HG03139 (cell line): ENCODE data around the gene UCK1.
"Not testable (repeated sequence)": the region's sequence is repeated elsewhere in the genome, so short reads cannot be mapped to it uniquely, and the experiment has no call there.

Source experiments
- ATAC-seq: cut with Tn5 transposase; IDR thresholded peaks from one replicate; pipeline ENCODE4 v1.9.1; 2021; ENCODE audit not compliant: unreplicated experiment

Gene UCK1

DNA sequence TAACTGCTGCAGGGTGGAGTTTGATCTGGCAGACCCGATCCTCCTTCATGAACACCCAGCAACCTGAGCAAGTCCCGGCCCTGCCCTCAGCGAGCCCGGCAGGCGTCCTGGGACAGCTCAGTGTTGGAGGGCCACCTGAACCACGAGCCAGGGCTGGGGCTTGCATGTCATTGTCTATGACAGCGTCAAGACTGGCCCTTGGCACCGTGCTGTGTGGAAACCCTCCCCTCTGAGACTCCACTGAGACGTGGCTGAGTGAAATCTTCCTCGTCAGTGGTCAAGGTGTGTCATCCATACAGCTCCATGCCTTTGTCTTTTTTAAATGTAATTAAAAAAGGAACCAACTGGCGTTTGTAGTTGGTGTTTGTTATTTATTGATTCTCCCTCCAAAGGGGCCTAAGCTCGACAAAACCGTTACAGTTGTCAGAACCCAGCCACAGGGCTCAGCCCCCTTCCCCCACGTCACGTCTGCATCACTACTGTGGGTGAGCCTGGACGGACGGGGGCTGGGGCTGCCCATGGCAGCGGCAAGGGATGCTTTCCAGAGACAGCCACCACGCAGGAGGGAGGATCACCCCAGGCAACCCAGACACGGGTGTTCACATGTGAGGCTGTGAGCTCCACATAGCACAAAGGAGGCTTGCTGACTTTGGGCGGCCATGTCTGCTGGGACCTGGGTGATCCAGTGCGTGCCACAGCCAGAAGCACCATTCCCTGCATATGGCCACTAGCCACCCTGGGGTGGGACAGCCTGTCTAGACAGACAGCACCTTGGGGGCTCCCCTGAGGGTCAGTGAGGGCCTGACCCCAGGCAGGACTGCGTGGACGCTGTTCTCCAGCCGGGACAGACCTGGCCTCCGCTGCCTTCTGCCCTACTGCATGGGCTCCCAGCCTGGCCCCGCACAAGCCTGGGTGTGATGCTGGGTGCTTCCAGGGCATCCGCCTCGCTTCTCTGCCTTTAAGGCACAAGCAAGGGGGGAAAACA, 7.3 kb downstream of the UCK1 start:
- no peak for ATAC-seq

DNA sequence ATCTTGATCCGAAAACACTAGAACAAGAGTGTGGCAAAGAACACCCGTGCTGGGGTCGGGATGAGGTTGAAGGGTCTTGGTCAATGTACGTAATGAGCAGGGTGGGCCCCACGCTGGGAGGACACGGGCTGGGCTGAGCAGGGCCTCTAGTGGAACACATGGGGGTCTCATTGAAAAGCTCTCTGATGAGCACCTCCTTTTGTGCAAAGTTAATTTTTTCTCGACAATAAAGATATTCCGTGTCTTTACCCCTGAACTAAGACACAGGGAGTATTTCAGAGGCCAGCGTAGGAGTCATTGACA, 8.0 kb downstream of the UCK1 start:
- ATAC-seq: no peak

DNA sequence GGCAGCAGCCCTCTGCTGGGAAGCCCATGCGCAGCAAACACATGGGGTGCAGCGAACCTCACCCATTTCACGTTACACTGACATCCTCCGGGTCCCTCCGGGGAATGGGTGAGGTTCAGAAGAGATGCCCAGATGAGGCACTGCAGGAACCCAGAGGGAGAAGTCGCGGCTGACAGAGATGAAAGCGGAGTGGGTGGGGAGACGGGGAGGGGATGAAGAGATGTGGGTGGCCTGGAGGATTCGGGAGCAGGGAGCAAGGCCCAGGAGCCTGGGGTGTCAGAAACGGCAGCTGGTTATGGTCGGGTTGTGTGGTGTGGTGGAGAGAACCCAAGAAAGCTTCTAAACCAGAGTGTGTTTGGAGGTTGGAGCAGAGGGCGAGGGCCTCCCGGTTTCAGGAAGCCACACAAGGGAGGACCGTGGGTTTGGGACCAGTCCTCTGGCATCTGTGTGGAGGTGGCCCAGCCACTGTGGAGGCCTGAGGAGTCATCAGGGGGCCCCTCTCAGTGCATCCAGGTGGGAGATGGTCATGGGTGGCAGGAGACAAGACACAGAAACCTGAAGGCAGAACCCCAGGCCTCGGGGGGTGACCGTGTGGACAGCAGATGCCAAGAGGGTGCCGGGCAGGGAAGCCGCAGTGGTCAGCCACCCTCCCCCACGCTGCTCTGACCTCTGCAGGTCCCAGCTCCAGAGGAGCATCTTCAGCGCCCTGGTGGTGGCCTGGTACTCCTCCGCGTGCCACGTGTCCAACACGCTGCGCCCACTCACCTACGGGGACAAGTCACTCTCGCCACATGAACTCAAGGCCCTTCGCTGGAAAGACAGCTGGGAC, 8.6 kb downstream of the UCK1 start:
- no peak for ATAC-seq

DNA sequence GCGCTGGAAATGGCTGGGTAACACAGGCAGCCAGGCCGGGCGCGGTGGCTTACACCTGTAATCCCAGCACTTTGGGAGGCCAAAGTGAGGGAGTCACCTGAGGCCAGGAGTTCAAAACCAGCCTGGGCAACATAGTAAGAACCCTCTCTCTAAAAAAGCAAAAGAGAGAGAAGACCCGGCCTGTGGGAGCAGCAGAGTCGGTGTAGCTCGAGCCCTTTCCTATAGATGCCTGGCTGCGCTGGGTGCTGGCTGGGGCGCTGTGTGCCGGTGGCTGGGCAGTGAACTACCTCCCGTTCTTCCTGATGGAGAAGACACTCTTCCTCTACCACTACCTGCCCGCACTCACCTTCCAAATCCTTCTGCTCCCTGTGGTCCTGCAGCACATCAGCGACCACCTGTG, 9.2 kb downstream of the UCK1 start:
- ATAC-seq: no peak

DNA sequence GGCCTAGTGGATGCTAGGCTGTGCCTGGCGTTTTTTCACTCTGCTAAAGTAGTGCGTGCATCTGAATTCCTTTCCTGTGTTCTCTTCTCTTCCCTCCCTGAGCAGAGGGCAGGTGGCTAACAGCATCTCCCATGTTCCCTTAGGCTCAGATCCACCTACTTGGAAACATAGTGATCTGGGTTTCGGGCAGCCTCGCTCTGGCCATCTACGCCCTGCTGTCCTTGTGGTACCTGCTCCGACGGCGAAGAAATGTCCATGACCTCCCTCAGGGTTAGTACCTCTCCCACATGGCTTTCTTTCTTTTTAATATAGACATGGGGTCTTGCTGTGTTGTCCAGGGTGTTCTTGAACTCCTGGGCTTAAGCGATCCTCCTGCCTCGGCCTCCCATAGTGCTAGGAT, 9.9 kb downstream of the UCK1 start:
- ATAC-seq: no peak

DNA sequence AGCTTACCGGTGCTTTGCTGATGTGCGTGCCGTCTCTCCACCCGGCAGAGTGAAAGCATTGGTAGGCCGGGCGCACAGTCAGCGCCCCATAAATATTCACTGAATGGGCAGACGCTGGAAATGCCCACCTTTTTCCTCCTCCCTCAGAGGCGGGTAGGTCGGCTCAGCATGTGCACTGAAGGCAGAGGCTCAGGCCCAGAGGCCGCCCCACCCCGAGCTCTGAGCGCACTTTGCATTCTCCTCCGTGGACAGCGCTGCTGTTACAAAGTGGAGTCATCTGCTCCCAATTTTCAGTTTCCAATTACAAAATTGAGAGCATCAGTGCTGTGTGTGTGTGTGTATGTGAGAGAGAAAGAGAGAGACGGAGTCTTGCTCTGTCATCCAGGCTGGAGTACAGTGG, 10.6 kb downstream of the UCK1 start:
- ATAC-seq: no peak

DNA sequence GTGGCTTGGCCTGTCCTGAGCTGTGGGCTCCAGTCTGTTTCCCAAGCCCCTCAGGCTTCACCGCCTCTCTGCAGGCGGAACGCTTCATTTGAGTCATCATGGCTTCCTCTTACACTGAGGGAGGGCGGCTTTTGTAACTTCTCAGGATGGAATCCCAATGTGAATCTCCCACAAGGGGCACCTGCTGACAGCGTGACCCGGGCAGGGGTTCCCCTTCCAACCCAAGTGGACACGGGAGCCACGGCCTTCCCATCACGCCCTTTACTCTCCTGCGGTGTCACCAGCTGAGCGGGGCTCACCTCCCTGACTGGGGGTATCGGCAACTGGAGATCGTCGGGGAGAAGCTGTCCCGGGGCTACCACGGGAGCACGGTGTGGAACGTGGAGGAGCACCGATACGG, 12.5 kb downstream of the UCK1 start:
- no peak for ATAC-seq

DNA sequence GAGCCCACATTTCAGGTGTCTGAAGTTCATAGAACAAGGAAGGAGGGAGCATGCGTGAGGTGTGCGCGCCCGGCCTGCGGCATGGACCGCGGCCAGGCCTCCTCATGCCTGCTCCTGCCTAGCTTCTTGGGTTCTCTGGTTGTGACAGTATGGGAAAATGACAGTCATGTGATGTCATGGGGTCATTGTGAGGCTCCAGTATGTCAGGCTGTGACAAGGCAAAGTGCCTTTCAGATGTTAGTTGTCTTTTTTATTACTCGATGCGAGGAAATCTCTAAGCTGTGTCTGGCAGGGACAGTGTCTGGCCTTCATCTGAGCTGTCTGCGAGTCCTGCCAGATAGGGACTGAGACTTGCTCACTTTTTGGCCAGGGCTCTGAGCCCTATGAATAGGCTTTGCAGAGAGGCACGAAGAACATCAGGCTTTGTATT, 13.3 kb downstream of the UCK1 start:
- no peak for ATAC-seq

DNA sequence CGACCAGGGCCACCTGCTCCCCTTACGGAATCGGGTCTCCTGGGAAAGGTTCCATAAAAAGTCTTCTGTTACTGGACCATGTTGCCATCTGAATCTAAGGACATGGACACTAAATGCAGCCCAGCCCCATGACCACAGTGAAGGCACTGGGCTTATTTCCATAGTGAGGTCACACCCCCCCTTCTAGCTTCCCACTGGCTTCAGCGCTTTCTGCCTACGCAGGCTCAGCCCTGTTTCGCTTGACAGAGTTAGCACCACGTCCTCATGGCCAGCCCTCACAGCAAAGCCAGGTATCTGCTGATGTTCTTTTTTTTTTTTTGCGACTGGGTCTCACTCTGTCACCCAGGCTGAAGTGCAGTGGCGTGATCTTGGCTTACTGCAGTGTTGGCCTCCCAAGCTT, 14.1 kb downstream of the UCK1 start:
- no peak for ATAC-seq

DNA sequence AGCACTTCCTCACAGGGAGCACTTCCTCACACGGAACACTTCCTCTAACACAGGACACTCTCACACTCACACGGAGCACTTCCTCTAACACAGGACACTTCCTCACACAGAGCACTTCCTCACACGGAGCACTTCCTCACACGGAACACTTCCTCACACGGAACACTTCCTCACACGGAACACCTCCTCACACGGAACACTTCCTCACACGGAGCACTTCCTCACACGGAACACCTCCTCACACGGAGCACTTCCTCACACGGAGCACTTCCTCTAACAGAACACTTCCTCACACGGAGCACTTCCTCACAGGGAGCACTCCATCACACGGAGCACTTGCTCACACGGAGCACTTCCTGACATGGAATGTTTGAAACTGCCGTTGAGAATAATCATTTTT, 15.0 kb downstream of the UCK1 start:
- ATAC-seq: no peak

DNA sequence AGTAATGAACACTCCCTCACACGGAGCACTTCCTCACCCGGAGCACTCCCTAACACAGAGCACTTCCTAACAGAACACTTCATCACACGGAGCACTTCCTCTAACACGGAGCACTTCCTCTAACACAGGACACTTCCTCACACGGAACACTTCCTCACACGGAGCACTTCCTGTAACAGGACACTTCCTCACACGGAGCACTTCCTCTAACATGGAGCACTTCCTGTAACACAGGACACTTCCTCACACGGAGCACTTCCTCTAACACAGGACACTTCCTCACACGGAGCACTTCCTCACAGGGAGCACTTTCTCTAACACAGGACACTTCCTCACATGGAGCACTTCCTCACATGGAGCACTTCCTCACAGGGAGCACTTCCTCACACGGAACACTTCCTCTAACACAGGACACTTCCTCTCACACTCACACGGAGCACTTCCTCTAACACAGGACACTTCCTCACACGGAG, 15.5 kb downstream of the UCK1 start:
- not testable (repeated sequence) for ATAC-seq

DNA sequence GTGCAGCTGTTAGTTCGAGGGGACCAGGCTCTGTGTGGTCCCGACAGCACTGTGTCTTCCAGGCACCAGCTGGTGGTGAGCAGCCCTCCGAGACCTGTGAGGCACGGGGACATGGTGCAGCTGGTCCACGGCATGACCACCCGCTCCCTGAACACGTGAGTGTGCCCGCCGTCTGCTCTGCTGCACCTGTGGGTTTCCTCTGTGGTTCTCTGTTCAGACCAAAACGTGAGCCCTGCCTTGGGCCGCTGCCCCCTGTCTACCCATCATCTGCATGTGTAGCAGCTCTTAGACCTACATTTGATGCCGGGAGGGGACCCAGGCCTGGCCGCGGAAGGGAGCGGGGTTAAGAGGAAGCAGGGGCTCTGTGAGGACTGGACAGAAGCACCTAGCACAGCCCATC, 17.9 kb downstream of the UCK1 start:
- ATAC-seq: no peak

DNA sequence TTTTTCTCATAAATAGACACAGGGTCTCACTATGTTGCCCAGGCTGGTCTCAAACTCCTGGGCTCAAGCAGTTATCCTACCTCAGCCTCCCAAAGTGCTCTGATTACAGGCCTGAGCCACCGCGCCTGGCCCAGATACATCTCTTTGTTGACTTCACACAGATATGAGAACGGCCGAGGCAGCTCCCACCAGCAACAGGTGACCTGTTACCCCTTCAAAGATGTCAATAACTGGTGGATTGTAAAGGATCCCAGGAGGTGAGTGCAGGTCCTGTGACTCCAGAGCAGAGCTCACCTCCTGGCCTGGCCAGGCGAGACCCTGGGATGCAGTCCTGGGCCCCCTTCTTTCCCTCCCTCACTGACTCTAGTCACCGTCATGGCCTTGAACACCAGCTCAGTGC, 19.2 kb downstream of the UCK1 start:
- ATAC-seq: no peak

DNA sequence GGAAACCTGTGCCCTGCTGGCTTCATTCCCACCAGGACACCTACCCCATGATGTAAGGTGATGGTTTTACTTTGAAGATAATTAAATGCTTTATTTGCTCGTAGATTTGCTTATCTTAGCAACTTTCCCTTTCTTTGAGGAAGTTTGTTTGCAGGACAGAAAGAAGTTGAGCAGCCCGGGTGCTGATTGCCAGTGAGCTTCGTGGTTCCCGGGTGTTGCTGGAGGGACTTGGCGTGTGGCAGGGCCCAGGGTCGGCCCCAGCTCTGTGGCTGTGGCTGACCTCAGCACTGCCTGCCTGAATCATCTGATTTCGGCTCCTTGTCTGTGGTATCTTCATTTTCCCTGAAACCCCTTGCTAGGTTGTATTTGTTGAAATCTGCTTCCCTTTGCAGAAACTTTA, 19.6 kb downstream of the UCK1 start:
- ATAC-seq: no peak

DNA sequence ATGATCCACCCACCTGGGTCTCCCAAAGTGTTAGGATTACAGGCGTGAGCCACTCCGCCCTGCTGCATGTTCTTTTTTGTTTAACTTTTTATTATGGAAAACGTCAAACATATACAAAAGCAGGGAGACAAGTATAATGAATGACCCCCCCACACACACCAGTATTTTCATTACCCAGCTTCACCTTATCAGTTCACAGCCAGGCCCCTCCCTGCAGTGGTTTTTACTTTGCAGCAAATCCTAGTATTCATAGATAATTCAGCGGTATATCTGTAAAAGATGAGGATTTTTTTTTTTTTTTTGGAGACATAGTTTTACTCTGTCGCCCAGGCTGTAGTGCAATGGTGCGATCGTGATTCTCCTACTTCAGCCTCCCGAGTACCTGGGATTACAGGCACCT, 26.1 kb downstream of the UCK1 start:
- ATAC-seq: no peak

DNA sequence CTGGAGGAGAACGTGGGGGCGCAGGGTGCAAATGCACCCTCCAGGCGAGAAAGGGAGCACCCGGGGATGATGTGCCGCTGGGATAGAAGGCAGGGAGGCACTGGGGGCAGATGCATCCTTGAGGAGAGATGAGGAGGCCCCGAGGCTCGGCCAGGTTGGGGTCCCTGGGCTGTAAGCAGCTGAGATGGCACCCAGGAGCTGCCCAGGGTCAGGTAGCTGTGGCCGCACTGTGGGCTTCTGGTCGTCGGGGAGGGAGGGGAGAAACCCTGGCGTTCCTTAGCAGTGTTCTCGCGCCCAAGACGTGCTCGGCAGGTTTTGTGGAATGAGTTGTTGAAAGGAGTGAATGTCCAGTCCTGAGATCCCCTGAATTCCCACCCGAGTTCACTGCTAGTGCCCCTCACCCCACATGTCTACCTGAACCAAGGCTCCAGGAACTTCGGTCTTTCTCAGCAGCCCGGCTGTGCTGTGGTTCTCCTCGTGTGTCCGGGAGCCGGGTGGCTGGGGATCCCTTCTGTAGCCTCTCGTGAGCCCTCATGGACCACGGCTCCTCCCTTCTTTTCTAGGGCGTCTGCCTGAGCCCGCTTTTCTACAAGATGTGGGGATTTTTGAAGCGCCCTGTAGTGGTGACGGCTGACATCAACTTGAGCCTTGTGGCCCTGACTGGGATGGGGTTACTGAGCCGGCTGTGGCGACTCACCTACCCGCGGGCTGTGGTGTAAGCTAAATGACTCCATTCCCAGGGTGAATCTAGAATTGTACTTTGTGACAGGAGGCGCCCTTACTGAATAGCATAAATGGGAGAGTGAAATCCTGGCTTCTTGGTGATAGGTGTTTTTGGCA, 27.2 kb downstream of the UCK1 start:
- ATAC-seq: no peak

DNA sequence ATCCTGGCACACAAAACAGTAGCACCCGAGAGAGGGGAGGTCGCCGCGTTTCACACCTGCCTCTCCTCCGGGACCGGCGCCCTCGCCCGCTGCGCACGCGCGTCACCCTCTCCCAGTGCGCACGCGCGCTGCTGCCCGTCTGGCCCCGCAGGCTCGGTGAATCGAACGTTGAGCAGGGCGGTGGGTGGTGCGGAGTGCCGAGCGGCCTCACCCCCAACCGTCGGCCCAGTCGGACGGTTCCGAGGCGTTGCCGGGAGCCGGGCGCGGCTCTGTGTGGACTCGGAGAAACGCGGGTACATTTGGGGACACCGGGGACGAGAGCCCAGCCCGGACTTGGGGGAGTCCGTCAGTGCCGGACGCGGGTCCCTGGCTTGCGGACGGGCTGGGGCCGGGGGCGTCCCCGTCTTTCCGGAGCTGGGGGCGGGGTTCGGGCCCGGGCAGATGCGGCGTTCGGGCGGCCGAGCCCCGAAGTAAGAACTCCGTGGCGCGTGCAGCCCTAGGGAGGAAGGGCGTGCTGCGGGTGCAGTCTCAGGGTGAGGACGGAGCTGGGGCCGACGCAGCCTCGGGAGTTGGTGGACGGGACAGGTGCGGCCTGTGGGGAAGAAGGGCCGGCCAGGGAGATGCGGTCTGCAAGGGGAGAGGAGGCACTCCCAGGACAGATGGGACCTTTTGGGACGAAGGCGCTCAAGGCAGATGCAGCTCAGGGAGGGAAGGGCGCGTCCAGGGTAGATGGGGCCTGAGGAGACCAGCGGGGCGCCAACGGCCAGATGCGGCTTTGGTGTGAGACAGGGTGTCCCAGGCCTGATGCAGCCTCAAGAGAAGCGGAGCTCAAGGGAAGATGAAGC, 28.1 kb downstream of the UCK1 start, which contains the start of gene POMT1:
POMT1 (plus strand) TSS at position 138 of the 845 bp plus-strand sequence. CDS start 1,301 bp downstream, outside the sequence.
- ATAC-seq: no peak

DNA sequence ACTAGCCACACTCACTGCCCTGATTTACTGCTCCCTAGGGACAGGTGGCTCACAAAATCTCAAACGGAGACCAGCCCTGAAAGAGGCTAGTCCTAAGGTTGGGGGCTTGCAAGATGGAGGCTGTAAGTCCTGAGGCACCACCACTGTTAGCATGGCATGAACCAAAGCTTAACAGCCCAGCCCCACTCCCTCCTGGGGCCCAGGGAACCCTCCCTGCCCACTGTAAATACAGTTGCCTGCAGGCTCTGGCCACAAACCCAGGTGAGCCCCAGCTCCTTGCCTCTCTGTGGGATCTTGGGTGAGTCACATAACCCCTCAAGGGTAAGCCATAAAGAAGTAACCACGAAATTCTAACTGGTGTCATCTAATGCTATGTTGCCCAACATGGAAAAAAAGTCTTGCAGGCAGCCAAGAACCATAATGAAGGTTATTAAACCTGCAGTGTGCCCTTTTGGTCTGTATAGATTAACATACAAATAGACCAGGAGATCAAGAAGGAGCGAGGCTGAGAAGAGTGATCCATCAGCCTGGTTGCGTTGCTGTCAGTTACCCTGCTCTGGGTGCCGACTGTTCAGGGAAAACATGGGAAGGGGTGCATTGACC, 30.0 kb downstream of the UCK1 start:
- no peak for ATAC-seq

DNA sequence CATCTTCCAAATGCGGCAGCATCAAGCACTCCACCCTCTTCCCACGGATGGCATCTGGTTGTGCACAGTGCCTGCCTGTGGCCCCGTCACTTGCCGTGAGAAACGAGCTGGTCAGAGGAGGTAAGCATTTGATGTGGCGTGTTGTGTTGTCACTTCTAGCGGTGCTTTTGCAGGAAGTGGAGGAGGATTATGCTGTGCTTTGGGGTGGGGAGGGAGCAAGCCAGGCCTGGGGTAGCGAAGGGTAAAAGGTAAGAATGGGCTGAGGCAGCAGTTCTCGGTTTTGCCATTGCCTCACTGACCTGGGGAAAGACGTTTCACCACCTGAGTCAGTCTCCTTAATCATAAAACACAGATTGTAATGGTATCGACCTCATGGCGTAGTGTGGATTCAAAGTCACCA, 30.7 kb downstream of the UCK1 start:
- ATAC-seq: no peak
